Measurements from ENCODE around the gene FBXO41.

The FBXO41 gene

DNA sequence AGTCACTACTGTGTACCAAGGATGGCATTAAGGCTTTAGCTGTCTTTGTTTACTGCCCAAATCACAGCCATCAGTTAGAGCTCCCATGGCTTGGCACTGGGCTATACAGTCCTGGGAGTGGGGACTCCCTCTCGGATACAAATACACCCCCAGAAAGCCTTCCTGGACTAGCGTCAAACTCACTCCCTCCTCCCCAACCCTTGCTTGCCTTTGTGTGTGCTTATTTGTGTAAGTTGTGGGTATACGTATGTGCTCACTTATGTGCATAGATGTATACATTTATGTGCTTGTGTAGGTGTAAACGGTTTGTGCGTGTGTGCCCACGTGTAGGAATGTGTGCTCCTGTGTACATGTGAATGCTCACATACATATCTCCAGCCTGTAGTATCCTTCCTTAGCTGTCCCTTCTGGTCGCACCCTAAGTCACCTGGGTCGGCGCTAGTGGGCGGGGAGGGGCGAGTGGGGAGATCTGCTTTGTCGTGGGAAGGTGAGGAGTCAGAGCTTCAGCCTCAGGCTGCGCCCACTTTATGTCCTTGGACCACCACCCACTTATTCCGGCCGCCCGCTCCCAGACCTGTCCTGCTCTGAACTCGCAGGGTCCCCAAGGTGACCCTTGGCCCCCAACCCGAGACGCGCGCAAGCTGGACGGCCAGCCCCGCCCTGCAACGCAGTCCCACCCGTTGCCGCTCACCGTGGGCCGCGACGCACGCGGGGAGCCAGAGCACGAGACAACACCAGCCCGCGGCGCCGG, 51.7 kb downstream of the FBXO41 start:
- TF ChIP-seq FOXP2 (optimal IDR thresholded peaks at IDR 0.05; ENCODE audit: borderline replicate concordance, extremely low read depth, extremely low read length, insufficient read depth) (no peak), POLR2AphosphoS5 (IDR thresholded peaks at IDR 0.05; ENCODE audit: low read depth, low read length) (no peak), SIN3A (IDR thresholded peaks at IDR 0.05; ENCODE audit: borderline replicate concordance, insufficient read depth, low read length) (no peak; the same call in 1 of the 2 replicates), TAF1 (IDR thresholded peaks at IDR 0.05; ENCODE audit: borderline replicate concordance, insufficient read depth, low read length) (no peak)
- TF ChIP-seq, protein P1, sequence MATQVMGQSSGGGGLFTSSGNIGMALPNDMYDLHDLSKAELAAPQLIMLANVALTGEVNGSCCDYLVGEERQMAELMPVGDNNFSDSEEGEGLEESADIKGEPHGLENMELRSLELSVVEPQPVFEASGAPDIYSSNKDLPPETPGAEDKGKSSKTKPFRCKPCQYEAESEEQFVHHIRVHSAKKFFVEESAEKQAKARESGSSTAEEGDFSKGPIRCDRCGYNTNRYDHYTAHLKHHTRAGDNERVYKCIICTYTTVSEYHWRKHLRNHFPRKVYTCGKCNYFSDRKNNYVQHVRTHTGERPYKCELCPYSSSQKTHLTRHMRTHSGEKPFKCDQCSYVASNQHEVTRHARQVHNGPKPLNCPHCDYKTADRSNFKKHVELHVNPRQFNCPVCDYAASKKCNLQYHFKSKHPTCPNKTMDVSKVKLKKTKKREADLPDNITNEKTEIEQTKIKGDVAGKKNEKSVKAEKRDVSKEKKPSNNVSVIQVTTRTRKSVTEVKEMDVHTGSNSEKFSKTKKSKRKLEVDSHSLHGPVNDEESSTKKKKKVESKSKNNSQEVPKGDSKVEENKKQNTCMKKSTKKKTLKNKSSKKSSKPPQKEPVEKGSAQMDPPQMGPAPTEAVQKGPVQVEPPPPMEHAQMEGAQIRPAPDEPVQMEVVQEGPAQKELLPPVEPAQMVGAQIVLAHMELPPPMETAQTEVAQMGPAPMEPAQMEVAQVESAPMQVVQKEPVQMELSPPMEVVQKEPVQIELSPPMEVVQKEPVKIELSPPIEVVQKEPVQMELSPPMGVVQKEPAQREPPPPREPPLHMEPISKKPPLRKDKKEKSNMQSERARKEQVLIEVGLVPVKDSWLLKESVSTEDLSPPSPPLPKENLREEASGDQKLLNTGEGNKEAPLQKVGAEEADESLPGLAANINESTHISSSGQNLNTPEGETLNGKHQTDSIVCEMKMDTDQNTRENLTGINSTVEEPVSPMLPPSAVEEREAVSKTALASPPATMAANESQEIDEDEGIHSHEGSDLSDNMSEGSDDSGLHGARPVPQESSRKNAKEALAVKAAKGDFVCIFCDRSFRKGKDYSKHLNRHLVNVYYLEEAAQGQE (IDR thresholded peaks at IDR 0.05; ENCODE audit: insufficient read depth in 1 of 2, low read depth in 2 of 2, low read length in 2 of 2), result no peak

DNA sequence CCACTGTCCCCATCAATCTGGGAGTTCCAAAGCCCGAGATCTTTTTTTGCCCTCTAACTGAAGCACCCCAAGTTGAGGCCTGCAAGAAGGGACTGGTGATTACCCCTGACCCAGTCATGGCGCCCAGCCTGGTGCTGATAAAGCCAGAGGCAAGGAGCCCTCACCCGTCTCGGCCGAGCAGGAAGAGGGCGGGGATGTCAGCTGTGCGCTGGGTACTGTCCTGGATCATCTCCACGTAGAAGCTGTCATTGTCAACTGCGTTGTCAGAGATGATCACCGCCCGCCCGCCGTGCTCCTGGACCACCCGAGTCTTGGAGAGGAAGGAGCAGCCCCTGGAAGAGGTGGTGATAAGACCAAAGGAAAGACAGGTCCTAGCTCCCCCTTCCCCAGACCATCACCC, 55.6 kb downstream of the FBXO41 start:
- no peak for TF ChIP-seq TAF1 (IDR thresholded peaks at IDR 0.05; ENCODE audit: borderline replicate concordance, insufficient read depth, low read length)
- no peak for TF ChIP-seq SIN3A (IDR thresholded peaks at IDR 0.05; ENCODE audit: borderline replicate concordance, insufficient read depth, low read length)
- TF ChIP-seq POLR2AphosphoS5 (IDR thresholded peaks at IDR 0.05; ENCODE audit: low read depth, low read length), result no peak
- TF ChIP-seq FOXP2 (optimal IDR thresholded peaks at IDR 0.05; ENCODE audit: borderline replicate concordance, extremely low read depth, extremely low read length, insufficient read depth), result no peak
- TF ChIP-seq, protein P1 (IDR thresholded peaks at IDR 0.05; ENCODE audit: insufficient read depth in 1 of 2, low read depth in 2 of 2, low read length in 2 of 2), result no peak

DNA sequence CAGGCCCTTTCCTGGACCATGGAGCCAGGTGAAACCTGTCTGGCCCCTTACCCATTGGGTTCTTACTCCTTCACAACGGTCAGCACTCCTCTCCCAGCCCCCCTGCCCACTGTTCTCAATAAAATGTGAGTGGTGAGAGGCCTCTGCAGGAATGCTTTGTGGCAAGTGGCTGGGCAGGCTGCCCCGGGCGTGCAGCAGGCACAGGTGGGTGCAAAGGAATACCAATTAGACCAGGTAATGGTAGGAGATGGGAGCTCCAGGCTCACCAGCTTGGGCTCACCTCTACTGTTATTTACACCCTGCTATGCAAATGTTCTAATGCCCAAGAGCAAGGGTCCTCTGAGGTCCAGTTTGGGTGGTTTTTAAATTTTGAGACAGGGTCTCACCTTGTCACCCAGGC, 57.2 kb downstream of the FBXO41 start:
- TF ChIP-seq POLR2AphosphoS5 (IDR thresholded peaks at IDR 0.05; ENCODE audit: low read depth, low read length), result no peak
- no peak for TF ChIP-seq FOXP2 (optimal IDR thresholded peaks at IDR 0.05; ENCODE audit: borderline replicate concordance, extremely low read depth, extremely low read length, insufficient read depth)

DNA sequence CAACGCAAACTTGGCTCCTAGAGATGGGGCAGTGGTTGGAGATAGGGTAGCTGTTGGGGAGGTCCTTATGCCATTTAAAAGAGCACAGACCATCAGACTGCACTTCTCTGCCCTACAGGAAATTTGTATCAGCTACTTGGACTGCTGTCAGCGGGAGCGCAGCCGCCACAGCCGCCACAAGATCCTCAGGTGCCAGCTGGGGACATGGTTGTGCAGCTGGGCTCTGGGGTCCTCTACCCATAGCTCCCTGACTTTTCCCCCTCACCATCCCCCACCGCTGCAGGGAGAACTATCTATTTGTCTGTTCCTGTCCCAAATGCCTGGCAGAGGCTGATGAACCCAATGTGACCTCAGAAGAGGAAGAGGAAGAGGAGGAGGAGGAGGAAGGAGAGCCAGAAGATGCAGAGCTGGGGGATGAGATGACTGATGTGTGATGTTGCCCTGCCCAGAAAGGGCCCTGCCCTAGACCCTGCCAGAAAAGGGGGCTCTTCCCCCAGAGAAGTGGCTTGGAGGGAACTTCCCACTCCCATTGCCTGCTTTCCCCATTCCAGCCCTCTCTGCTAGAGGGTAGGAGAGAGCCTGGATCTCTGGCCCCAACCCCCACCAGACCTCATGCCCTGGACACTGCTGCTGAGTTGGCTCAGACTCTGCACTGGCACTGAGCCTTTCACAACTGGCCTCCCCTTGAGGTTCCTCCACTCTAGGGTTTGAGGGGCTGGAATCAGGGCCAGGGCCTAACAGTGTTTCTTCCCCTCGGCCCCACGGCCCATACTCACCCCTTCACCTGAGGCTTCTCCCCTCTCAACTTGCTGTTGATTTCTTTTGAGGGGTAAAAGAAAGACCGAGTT, 58.5 kb downstream of the FBXO41 start:
- TF ChIP-seq, protein P1 (IDR thresholded peaks at IDR 0.05; ENCODE audit: insufficient read depth in 1 of 2, low read depth in 2 of 2, low read length in 2 of 2), result no peak
- TF ChIP-seq TAF1 (IDR thresholded peaks at IDR 0.05; ENCODE audit: borderline replicate concordance, insufficient read depth, low read length), result no peak
- no peak for TF ChIP-seq POLR2AphosphoS5 (IDR thresholded peaks at IDR 0.05; ENCODE audit: low read depth, low read length)
- TF ChIP-seq SIN3A (IDR thresholded peaks at IDR 0.05; ENCODE audit: borderline replicate concordance, insufficient read depth, low read length), result no peak
- no peak for TF ChIP-seq FOXP2 (optimal IDR thresholded peaks at IDR 0.05; ENCODE audit: borderline replicate concordance, extremely low read depth, extremely low read length, insufficient read depth)

DNA sequence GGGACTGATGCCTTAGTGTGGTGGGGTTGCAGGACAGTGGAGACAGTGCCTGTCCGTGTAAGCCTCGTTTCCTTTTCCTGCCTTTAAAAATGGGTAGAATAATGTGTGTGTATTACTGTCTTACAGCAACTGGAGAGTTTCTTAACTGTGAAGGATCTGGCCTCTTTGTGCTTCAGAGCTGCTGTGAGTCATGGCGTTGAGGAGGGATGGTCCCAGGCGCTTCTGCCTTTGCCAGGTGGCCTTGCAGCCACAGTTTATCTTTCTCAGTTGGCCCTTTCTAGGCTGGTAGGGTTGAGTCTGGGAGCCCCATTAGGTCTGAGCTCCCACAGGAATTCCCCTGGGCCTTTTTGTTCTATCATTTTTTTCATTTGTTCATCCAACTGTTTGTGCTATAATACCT, 60.5 kb downstream of the FBXO41 start:
- TF ChIP-seq TAF1 (IDR thresholded peaks at IDR 0.05; ENCODE audit: borderline replicate concordance, insufficient read depth, low read length) (no peak), SIN3A (IDR thresholded peaks at IDR 0.05; ENCODE audit: borderline replicate concordance, insufficient read depth, low read length) (no peak), FOXP2 (optimal IDR thresholded peaks at IDR 0.05; ENCODE audit: borderline replicate concordance, extremely low read depth, extremely low read length, insufficient read depth) (no peak), POLR2AphosphoS5 (IDR thresholded peaks at IDR 0.05; ENCODE audit: low read depth, low read length) (no peak)
- TF ChIP-seq, protein P1 (IDR thresholded peaks at IDR 0.05; ENCODE audit: insufficient read depth in 1 of 2, low read depth in 2 of 2, low read length in 2 of 2), result no peak
